Mesendoderm (in vitro differentiated cells): ENCODE results near the gene RAP1B.

Experiments used
- DNase-seq: peaks from one replicate; pipeline ENCODE4 v3.0.0; 2013
- H2AK5ac ChIP-seq: 2 replicates; pipeline ENCODE4 v1.6.1; 2013; ENCODE audit warnings: low read length, inconsistent platforms
- H2BK120ac ChIP-seq: 2 replicates; pipeline ENCODE4 v1.6.1; 2013; ENCODE audit warnings: low read depth, mild to moderate bottlenecking, low read length, moderate library complexity, mixed read lengths
- H2BK15ac ChIP-seq: replicated peaks from 2 replicates; pipeline ENCODE4 v1.6.1; 2013; ENCODE audit warnings: low read depth, mild to moderate bottlenecking, moderate library complexity
- H2BK5ac ChIP-seq: 2 replicates; pipeline ENCODE4 v1.6.1; 2013; ENCODE audit warnings: low read length, inconsistent platforms
- H3K18ac ChIP-seq: 2 replicates; pipeline ENCODE4 v1.6.1; 2013; ENCODE audit warnings: mild to moderate bottlenecking, low read length, mixed read lengths
- H3K23ac ChIP-seq: one replicate; pipeline ENCODE4 v1.6.1; 2013; ENCODE audit warnings: low read length
- H3K27ac ChIP-seq: 2 replicates; pipeline ENCODE4 v1.5.1; 2013; ENCODE audit warnings: low read depth, mild to moderate bottlenecking, inconsistent platforms, low read length, moderate library complexity
- H3K27me3 ChIP-seq: 2 replicates; pipeline ENCODE4 v1.6.1; 2013; ENCODE audit warnings: low read length, control low read depth, mild to moderate bottlenecking, inconsistent platforms; ENCODE audit not compliant: insufficient read depth, poor library complexity
- H3K36me3 ChIP-seq: 2 replicates; pipeline ENCODE4 v1.6.1; 2013; ENCODE audit warnings: low read length, inconsistent platforms; ENCODE audit not compliant: control insufficient read depth, insufficient read depth
- H3K4ac ChIP-seq: one replicate; pipeline ENCODE4 v1.6.1; 2013; ENCODE audit warnings: low read depth, mild to moderate bottlenecking, low read length, moderate library complexity
- H3K4me1 ChIP-seq: 2 replicates; pipeline ENCODE4 v1.6.1; 2013; ENCODE audit warnings: low read depth, low read length, inconsistent platforms; ENCODE audit not compliant: control insufficient read depth
- H3K4me2 ChIP-seq: 2 replicates; pipeline ENCODE4 v1.6.1; 2013; ENCODE audit warnings: low read length
- H3K4me3 ChIP-seq: 2 replicates; pipeline ENCODE4 v1.5.1; 2013; ENCODE audit warnings: mild to moderate bottlenecking, low read length
- H3K56ac ChIP-seq: one replicate; pipeline ENCODE4 v1.6.1; 2013; ENCODE audit warnings: low read length
- H3K79me1 ChIP-seq: 2 replicates; pipeline ENCODE4 v1.6.1; 2013; ENCODE audit warnings: low read length, inconsistent platforms
- H3K79me2 ChIP-seq: 2 replicates; pipeline ENCODE4 v1.6.1; 2013; ENCODE audit warnings: mild to moderate bottlenecking, low read length; ENCODE audit not compliant: control insufficient read depth, insufficient read depth
- H3K9ac ChIP-seq: 2 replicates; pipeline ENCODE4 v1.6.1; 2013; ENCODE audit warnings: low read length, inconsistent platforms
- H4K5ac ChIP-seq: one replicate; pipeline ENCODE4 v1.6.1; 2013; ENCODE audit warnings: low read length
- H4K8ac ChIP-seq: one replicate; pipeline ENCODE4 v1.6.1; 2013; ENCODE audit warnings: low read depth, mild to moderate bottlenecking, control low read depth, low read length, moderate library complexity
- WGBS: extraction: QIAGEN DNeasy Blood & Tissue Kit; methylation state at CpG from one replicate; pipeline ENCODE4 v1.1.7; 2013; ENCODE audit warnings: low lambda C conversion rate, missing lambda C conversion rate; ENCODE audit not compliant: insufficient coverage; ENCODE audit errors: extremely low coverage; 5-methylcytosine and 5-hydroxymethylcytosine counted together

The RAP1B gene

GRCh38 chr12:68648179-68648578, 37.5 kb downstream of the RAP1B start:
- no peak overlapping the region for H3K23ac ChIP-seq
- H4K8ac ChIP-seq: no peak overlapping the region
- no peak for DNase-seq
- H3K27ac ChIP-seq: no peak overlapping the region
- no peak overlapping the region for H2BK120ac ChIP-seq
- peaks cover 2% of the 10 kb centered on the region for H3K36me3 ChIP-seq
- H3K79me1 ChIP-seq: peaks cover 4% of the 10 kb centered on the region
- no peak overlapping the region for H3K4me2 ChIP-seq
- no peak overlapping the region for H3K4ac ChIP-seq
- no peak overlapping the region for H2BK15ac ChIP-seq
- H4K5ac ChIP-seq: no peak overlapping the region
- no peak overlapping the region for H2BK5ac ChIP-seq
- no peak overlapping the region for H3K56ac ChIP-seq
- no peak overlapping the region for H3K18ac ChIP-seq
- H3K79me2 ChIP-seq: peaks cover 8% of the 10 kb centered on the region
- no peak overlapping the region for H3K9ac ChIP-seq
- H2AK5ac ChIP-seq: no peak overlapping the region
- no peaks in the 10 kb centered on the region for H3K4me1 ChIP-seq
- H3K27me3 ChIP-seq: no peaks in the 10 kb centered on the region
- WGBS: no CpG with 5 or more reads among the region's 3 CpGs
- H3K4me3 ChIP-seq: no peak overlapping the region

GRCh38 chr12:68665016-68665569, 54.4 kb downstream of the RAP1B start:
- Histone ChIP-seq H3K27ac (no peak overlapping the region), H3K79me2 (no peaks in the 10 kb centered on the region), H3K18ac (no peak overlapping the region), H3K4me3 (no peak overlapping the region), H2BK120ac (no peak overlapping the region), H3K79me1 (no peaks in the 10 kb centered on the region), H3K27me3 (no peaks in the 10 kb centered on the region), H3K4me1 (no peaks in the 10 kb centered on the region), H2BK5ac (no peak overlapping the region), H3K23ac (no peak overlapping the region), H3K9ac (no peak overlapping the region), H4K5ac (no peak overlapping the region), H2AK5ac (no peak overlapping the region), H2BK15ac (no peak overlapping the region), H3K4ac (no peak overlapping the region), H3K4me2 (no peak overlapping the region), H3K36me3 (no peaks in the 10 kb centered on the region), H3K56ac (no peak overlapping the region), H4K8ac (no peak overlapping the region)
- DNase-seq: no peak
- no CpG with 5 or more reads among the region's 3 CpGs for WGBS

GRCh38 chr12:68667291-68667690, 56.6 kb downstream of the RAP1B start:
- no peaks in the 10 kb centered on the region for H3K79me1 ChIP-seq
- H3K79me2 ChIP-seq: no peaks in the 10 kb centered on the region
- H3K27ac ChIP-seq: no peak overlapping the region
- H3K23ac ChIP-seq: no peak overlapping the region
- H3K4me2 ChIP-seq: no peak overlapping the region
- no peak overlapping the region for H3K4ac ChIP-seq
- no peak for DNase-seq
- H2AK5ac ChIP-seq: no peak overlapping the region
- no peak overlapping the region for H3K4me3 ChIP-seq
- H2BK15ac ChIP-seq: no peak overlapping the region
- no peak overlapping the region for H4K8ac ChIP-seq
- no CpG with 5 or more reads among the region's 1 CpG for WGBS
- no peaks in the 10 kb centered on the region for H3K36me3 ChIP-seq
- no peak overlapping the region for H3K18ac ChIP-seq
- no peak overlapping the region for H2BK120ac ChIP-seq
- no peak overlapping the region for H2BK5ac ChIP-seq
- H3K9ac ChIP-seq: no peak overlapping the region
- H3K27me3 ChIP-seq: no peaks in the 10 kb centered on the region
- no peaks in the 10 kb centered on the region for H3K4me1 ChIP-seq
- no peak overlapping the region for H3K56ac ChIP-seq
- no peak overlapping the region for H4K5ac ChIP-seq

GRCh38 chr12:68667896-68668295, 57.2 kb downstream of the RAP1B start:
- Histone ChIP-seq H3K79me2 (no peaks in the 10 kb centered on the region), H3K4me3 (no peak overlapping the region), H3K56ac (no peak overlapping the region), H2BK5ac (no peak overlapping the region), H3K9ac (no peak overlapping the region), H4K8ac (no peak overlapping the region), H3K79me1 (no peaks in the 10 kb centered on the region), H3K4me1 (no peaks in the 10 kb centered on the region), H3K4me2 (no peak overlapping the region), H3K18ac (no peak overlapping the region), H3K27me3 (no peaks in the 10 kb centered on the region), H3K36me3 (no peaks in the 10 kb centered on the region), H2BK15ac (no peak overlapping the region), H2AK5ac (no peak overlapping the region), H3K27ac (no peak overlapping the region), H3K4ac (no peak overlapping the region), H4K5ac (no peak overlapping the region), H2BK120ac (no peak overlapping the region), H3K23ac (no peak overlapping the region)
- DNase-seq: peak; percentile 33
- no CpG with 5 or more reads among the region's 1 CpG for WGBS

- no peaks in the 10 kb centered on the region for H3K27me3 ChIP-seq
- H3K4ac ChIP-seq: no peak overlapping the region
- H3K56ac ChIP-seq: no peak overlapping the region
- H3K4me1 ChIP-seq: no peaks in the 10 kb centered on the region
- no peak for DNase-seq
- H3K36me3 ChIP-seq: no peaks in the 10 kb centered on the region
- no peaks in the 10 kb centered on the region for H3K79me1 ChIP-seq
- H4K5ac ChIP-seq: no peak overlapping the region
- H3K4me2 ChIP-seq: no peak overlapping the region
- no CpG with 5 or more reads among the region's 4 CpGs for WGBS
- H3K4me3 ChIP-seq: no peak overlapping the region
- H2BK120ac ChIP-seq: no peak overlapping the region
- no peak overlapping the region for H3K9ac ChIP-seq
- H2BK15ac ChIP-seq: no peak overlapping the region
- no peak overlapping the region for H3K23ac ChIP-seq
- H2BK5ac ChIP-seq: no peak overlapping the region
- no peaks in the 10 kb centered on the region for H3K79me2 ChIP-seq
- H3K27ac ChIP-seq: no peak overlapping the region
- no peak overlapping the region for H4K8ac ChIP-seq
- no peak overlapping the region for H2AK5ac ChIP-seq
- H3K18ac ChIP-seq: no peak overlapping the region
Measured at GRCh38 chr12:68671179-68671578, 60.5 kb downstream of the RAP1B start.

- H3K9ac ChIP-seq: no peak overlapping the region
- H3K4me2 ChIP-seq: no peak overlapping the region
- H3K4ac ChIP-seq: no peak overlapping the region
- H4K8ac ChIP-seq: no peak overlapping the region
- H2BK15ac ChIP-seq: no peak overlapping the region
- H3K27me3 ChIP-seq: no peaks in the 10 kb centered on the region
- DNase-seq: no peak
- no peak overlapping the region for H3K4me3 ChIP-seq
- H3K4me1 ChIP-seq: no peaks in the 10 kb centered on the region
- no peak overlapping the region for H2BK120ac ChIP-seq
- no peaks in the 10 kb centered on the region for H3K36me3 ChIP-seq
- no peak overlapping the region for H2BK5ac ChIP-seq
- no peak overlapping the region for H3K56ac ChIP-seq
- no peaks in the 10 kb centered on the region for H3K79me1 ChIP-seq
- H3K23ac ChIP-seq: no peak overlapping the region
- WGBS: no CpG with 5 or more reads among the region's 4 CpGs
- H3K79me2 ChIP-seq: no peaks in the 10 kb centered on the region
- no peak overlapping the region for H3K27ac ChIP-seq
- no peak overlapping the region for H2AK5ac ChIP-seq
- H4K5ac ChIP-seq: no peak overlapping the region
- H3K18ac ChIP-seq: no peak overlapping the region
Measured at GRCh38 chr12:68673788-68674187, 63.1 kb downstream of the RAP1B start.
